HG02623 (cell line): Measurements from ENCODE around the gene SPP1.
"Not testable (repeated sequence)": the region's sequence is repeated elsewhere in the genome, so short reads cannot be mapped to it uniquely, and the experiment has no call there.

Experiments
- ATAC-seq: cut with Tn5 transposase; IDR thresholded peaks from one replicate; pipeline ENCODE4 v1.9.1; 2021; ENCODE audit warnings: moderate library complexity; ENCODE audit not compliant: unreplicated experiment

The SPP1 gene

GRCh38 chr4:87985887-87986200, 10.3 kb downstream of the SPP1 start:
- ATAC-seq = no peak

GRCh38 chr4:87986508-87986907, 11.0 kb downstream of the SPP1 start:
- ATAC-seq = no peak

DNA sequence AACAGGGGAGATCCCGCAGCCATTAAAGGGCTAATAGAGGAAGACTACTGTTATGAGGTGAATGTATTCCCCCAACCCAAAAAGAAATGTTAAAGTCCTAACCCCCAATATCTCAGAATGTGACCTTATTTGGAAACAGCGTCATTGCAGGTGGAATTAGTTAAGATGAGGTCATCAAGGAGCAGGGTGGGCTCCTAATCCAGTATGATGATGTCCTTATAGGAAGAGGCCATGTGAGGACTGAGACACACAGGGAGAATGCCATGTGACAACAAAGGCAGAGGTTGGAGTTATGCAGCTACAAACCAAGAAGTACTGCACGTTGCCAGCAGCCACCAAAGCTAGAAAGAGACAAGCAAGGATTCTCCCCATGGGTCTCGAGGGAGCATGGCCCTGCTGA, 14.3 kb downstream of the SPP1 start:
- ATAC-seq = no peak

- ATAC-seq = no peak
Measured at GRCh38 chr4:87995435-87995834, 19.9 kb downstream of the SPP1 start.

- not testable (repeated sequence) for ATAC-seq
Measured at GRCh38 chr4:87999191-87999691, 23.7 kb downstream of the SPP1 start.

GRCh38 chr4:88001871-88002270, 26.4 kb downstream of the SPP1 start:
- no peak for ATAC-seq

GRCh38 chr4:88002786-88003185, 27.3 kb downstream of the SPP1 start:
- ATAC-seq = no peak

DNA sequence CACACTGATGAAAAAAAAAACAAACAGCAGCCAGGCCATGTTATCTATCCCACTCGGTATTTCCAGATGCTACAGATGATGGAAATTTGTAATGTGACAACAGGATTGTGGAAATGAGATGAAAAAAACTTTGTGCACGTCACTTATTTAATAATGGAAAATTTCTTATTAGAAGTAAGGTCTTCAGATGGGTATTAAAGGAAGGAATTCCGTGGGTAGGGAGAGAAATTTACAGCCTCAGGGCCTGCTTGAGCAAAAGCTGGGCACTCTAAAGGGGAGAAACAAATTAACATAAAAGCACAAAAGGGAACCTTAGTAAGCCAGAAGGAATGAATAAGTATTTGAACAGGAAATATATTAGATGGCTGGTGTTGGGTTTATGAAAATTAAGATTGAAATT, 27.7 kb downstream of the SPP1 start:
- ATAC-seq = no peak

GRCh38 chr4:88005076-88005475, 29.6 kb downstream of the SPP1 start:
- no peak for ATAC-seq

DNA sequence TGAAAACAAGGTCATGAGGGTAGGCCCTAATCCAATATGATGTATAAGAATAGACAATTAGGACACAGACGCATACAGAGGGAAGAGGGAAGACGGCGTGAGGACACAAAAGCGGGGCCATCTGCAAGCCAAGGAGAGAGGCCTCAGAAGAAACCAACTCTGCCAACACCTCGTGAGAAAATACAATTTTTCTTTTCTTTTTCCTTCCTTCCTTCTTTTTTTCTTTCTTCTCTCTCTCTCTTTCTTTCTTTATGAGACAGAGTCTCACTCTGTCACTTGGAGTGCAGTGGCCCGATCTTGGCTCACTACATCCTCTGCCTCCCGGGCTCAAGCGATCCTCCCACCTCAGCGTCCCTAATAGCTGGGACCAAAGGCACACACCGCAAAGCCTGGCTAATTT, 30.4 kb downstream of the SPP1 start:
- no peak for ATAC-seq

GRCh38 chr4:88006956-88007303, 31.4 kb downstream of the SPP1 start:
- ATAC-seq = no peak

DNA sequence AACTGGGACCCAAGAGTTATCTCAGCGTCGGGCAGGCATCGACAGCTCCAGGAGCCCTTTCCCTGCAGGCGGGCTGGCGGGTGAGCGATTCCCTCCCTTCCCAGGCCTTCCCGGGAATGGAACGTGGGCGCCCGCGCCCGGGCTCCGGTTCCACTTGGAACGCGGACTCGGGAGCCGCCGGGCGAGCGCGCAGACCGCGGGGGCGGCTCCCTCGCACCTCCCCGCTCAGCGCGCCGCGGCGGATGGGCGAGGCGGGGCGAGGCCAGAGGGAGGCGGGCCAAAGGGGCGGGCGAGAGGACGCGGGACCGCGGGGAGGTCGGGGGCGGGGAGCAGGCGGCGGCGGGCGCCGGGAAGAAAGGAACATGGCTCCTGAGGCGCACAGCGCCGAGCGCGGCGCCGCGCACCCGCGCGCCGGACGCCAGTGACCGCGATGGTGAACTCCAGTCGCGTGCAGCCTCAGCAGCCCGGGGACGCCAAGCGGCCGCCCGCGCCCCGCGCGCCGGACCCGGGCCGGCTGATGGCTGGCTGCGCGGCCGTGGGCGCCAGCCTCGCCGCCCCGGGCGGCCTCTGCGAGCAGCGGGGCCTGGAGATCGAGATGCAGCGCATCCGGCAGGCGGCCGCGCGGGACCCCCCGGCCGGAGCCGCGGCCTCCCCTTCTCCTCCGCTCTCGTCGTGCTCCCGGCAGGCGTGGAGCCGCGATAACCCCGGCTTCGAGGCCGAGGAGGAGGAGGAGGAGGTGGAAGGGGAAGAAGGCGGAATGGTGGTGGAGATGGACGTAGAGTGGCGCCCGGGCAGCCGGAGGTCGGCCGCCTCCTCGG, 32.0 kb downstream of the SPP1 start, which contains the start of gene PKD2:
Gene PKD2, plus strand, starts transcription at position 332 of the 818 bp plus-strand sequence. Its CDS starts 99 bp downstream, at position 431.
- ATAC-seq = peak; percentile 90

DNA sequence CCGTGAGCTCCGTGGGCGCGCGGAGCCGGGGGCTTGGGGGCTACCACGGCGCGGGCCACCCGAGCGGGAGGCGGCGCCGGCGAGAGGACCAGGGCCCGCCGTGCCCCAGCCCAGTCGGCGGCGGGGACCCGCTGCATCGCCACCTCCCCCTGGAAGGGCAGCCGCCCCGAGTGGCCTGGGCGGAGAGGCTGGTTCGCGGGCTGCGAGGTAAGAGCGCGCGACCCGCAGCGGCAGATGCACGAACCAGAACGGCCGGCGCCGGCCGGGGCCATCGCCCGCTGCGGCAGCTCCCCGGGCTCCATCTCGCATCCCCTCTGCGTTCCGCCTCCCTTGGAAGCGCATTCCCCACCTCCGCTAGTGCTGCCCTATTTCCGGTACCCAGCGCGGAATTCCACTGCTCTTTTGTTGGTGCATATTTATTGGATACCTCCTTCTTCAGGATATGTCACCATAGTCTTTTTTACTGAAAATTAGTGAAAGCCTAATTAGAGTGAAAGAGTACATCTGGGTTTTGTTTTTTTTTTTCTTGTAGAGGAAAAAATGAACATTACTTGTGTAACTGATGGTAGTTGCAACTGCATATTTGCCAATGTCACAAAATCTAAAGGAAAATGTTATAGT, 32.7 kb downstream of the SPP1 start:
- ATAC-seq = peak; percentile 27

GRCh38 chr4:88008743-88009171, 33.2 kb downstream of the SPP1 start:
- ATAC-seq = no peak

DNA sequence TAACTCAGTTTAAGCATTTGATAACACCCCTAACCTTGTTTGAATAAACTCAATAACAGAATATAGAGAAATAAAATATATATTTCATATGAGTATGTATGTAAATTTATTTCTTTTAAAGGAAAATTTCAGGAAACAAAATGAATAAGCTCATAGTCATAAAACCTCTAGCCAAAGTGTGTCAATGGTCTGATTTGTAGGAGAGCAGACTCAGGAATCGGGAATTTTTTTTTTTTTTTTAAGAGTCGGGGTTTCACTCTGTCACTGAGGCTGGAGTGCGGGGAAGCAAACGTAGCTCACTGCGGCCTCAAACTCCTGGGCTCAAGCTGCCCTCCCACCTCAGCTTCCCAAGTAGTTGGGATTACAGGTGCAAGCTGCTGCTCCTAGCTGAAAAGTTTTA, 34.4 kb downstream of the SPP1 start:
- no peak for ATAC-seq

GRCh38 chr4:88010966-88011365, 35.5 kb downstream of the SPP1 start:
- no peak for ATAC-seq

DNA sequence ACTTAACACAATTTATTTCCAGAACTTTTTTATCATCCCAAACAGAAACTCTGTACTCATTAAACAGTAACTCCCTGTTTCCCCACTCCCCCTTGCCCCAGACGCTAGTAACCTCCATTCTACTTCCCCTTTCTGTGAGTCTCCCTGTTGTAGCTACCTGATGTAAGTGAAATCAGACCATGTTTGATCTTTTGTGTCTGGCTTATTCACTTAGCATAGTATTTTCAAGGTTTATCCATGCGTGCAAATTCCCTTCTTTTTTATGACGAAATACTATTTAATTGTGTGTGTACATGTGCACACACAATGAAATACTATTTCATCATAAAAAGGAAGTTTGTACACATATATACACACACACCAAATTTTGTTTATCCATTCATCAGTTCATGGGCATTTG, 37.1 kb downstream of the SPP1 start:
- peak; percentile 49 for ATAC-seq

GRCh38 chr4:88014386-88014905, 38.9 kb downstream of the SPP1 start:
- ATAC-seq = no peak

- ATAC-seq = no peak
Measured at GRCh38 chr4:88015659-88016295, 40.3 kb downstream of the SPP1 start.

- no peak for ATAC-seq
Measured at GRCh38 chr4:88017516-88018297, 42.2 kb downstream of the SPP1 start.

DNA sequence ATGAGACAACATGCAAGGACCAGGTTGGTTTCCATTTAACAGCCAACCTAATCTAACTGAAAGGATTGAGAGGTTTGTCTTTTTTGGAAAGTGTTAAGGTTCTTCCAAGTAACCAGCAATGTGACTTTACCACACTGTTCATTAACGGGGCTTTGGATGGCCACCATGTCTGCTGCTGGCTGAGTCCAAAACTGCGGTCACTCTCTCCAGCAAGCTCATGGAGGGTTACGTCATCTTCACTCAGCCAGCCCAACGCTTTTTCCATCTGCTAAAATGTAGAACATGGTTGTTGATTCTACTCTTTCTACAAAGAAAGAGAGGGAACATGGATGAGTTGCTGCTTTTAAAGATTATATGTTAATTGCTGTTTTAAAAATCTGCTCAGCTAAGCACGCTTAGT, 43.0 kb downstream of the SPP1 start:
- no peak for ATAC-seq
